HTR-8/SVneo (cell line): Measurements from ENCODE around the gene GPC5.
A peak's percentile ranks its signal among the peaks of the same experiment; 100 is the strongest.

Experiments used
- DNase-seq: peaks from one replicate; pipeline ENCODE4 v3.0.0; 2011; ENCODE audit warnings: low spot score, mixed read lengths; ENCODE audit not compliant: insufficient read length
- FAIRE-seq: peaks from 2 replicates; lab custom pipeline; 2011; peaks lifted over from hg19 to GRCh38; lab: Jason Lieb, UNC

Gene GPC5

DNA sequence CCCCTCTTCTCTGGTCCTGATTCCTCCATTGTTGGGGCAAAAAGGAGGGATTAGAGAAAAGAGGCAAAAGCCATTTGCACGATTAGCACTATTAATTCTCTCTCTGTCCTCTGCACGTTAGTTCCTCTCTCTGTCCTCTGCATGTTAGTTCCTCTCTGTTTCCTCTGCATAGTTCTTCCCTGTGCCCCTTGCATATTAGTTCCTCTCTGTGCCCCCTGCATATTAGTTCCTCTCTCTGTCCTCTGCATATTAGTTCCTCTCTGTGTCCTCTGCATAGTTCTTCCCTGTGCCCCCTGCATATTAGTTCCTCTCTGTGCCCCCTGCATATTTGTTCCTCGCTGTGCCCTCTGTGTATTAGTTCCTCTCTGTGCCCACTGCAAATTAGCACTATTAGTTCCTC lies 981.0 kb downstream of the GPC5 start:
- no peak for FAIRE-seq
- DNase-seq = no peak

DNA sequence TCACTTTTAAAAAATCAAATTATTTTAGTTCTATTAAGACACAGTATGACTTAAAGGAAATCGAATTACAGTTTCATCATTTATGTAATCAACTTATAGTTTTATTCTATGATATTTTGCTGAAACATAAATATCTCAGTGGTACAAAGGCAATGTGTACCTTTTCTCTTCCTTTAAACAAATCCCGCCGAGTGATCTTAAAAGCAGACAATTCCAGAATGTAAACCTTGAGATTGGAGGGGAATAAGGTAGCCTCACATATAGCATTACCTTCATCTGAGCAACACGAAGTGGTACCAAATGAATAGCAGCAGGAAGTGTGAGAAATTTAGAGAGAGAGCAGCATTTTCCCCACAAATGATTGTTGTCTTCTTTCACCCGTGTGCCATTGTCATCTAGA lies 986.0 kb downstream of the GPC5 start:
- no peak for FAIRE-seq

DNA sequence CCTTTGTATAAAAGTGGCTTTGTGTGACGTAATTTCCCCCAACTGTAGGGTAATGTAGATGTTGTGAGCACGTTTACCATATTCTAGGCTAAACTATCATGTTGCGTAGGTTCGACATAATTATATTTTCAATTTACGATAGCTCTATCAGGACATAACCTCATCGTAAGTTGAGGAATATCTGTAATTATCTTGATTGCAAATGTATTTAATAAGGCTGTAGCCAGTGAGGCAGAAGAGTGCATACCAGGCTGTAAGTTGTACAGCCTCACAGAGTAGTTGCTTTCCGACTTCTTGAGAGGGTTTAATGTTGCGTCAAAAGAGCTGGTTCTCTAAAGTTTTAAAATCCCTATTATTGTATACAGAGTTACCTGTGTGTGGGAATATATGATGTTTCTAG lies 988.8 kb downstream of the GPC5 start:
- no peak for FAIRE-seq
- DNase-seq = no peak

More for the DNA sequence above, 986.0 kb downstream of the GPC5 start:
- DNase-seq = no peak

DNA sequence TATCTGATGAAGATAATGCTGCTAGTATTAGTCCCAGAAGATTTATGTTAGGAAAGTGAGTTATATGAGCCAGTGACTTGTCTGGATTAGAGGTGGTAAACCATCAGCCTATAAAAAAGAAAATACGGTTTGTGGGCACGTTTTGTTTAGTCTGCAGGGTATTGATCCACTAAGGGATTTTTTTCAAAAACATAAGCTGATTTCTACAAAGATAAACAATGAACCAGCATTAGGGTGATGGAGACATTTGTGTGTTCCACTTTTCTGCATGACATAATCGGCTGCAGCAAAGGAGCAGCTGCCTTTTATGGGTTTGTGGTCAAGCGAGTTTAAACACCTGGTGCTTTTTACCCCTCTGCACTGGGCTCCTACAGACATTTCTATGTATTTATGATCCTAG lies 991.8 kb downstream of the GPC5 start:
- no peak for FAIRE-seq
- DNase-seq = peak; percentile 0

GRCh38 chr13:92403606-92404005 lies 1005.2 kb downstream of the GPC5 start:
- DNase-seq = no peak
- FAIRE-seq = no peak

GRCh38 chr13:92407858-92408257 lies 1009.4 kb downstream of the GPC5 start:
- DNase-seq = no peak
- no peak for FAIRE-seq

GRCh38 chr13:92412481-92412880 lies 1014.1 kb downstream of the GPC5 start:
- DNase-seq (no peak), FAIRE-seq (no peak)

DNA sequence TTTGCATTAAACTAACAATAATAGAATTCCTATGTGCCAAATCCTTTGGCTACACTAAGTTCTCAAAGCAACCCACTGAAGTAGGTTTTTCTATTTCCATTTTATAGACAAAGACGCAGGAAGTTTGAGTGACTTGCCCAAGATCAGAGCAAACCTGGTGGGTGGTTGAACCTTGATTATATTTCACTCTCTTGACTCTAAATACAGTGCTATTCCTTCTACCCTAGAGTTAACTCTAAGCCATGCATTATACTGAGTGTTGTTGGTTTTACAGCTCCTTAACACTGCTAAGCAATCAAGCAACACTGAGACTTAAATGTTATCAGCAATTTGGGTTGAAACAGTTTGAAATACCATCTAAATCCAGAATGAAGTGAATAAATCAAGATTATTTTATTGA lies 1014.6 kb downstream of the GPC5 start:
- FAIRE-seq (no peak), DNase-seq (no peak)

GRCh38 chr13:92413452-92413851 lies 1015.0 kb downstream of the GPC5 start:
- FAIRE-seq = no peak
- DNase-seq = no peak

DNA sequence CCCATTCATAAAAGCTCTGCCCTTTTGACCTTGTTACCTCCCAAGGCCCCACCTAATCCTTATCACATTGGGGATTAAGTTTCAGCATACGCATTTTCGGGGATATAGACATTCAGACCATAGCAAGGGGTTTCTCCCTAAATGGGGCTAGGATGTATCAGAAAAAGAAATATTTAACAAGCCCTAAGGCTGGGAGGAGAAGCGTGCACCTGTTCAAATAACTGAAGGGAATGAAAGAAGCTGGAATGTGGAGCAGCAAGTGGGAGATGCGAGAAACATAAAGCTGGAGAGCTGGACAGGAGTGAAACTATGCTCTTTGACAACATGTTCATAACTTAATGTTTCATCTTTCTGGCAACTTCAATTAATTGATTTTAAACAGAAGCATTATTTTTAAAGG lies 1016.4 kb downstream of the GPC5 start:
- no peak for FAIRE-seq
- DNase-seq = no peak

DNA sequence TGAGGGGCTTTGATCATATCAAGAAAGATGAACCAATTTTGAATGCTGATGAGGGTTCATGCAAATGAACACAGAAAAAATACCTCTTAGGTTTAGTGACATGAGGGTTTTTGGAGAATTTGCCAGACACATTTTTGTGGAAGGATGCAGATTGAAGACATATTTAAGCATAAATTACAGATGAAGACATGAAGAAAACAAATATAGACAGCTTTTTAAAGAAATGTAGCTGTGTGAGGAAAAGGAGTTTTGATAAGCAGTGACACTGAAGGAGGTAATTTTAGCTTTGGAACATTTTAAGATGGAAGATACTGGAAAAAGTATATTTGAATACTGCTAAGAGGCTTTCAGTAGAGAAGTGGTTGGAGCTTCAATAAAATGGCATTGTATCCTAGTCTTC lies 1017.4 kb downstream of the GPC5 start:
- FAIRE-seq = no peak
- no peak for DNase-seq

GRCh38 chr13:92418818-92419412 lies 1020.5 kb downstream of the GPC5 start:
- FAIRE-seq (no peak), DNase-seq (no peak)

DNA sequence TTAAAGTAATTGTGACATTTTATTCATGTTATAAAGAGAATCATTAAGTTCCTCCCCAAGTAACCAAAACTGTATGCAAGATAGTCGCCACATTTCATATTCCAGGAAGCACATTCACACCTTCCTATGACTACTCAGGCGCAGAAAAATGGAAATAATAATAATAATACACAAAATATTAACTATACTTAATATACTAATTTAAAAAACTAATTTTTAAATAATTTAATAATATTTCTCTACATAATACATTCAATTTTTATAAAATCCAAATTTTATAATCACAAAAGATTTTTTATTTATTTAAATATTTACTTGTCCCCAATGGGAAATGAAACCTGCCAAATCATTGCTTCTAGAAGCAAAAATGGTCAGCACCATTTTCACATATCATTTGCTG lies 1030.8 kb downstream of the GPC5 start:
- DNase-seq (no peak), FAIRE-seq (no peak)

GRCh38 chr13:92433386-92433785 lies 1035.0 kb downstream of the GPC5 start:
- no peak for FAIRE-seq

GRCh38 chr13:92433963-92434362 lies 1035.5 kb downstream of the GPC5 start:
- DNase-seq = no peak
- no peak for FAIRE-seq

More at GRCh38 chr13:92433386-92433785, 1035.0 kb downstream of the GPC5 start:
- DNase-seq = no peak

DNA sequence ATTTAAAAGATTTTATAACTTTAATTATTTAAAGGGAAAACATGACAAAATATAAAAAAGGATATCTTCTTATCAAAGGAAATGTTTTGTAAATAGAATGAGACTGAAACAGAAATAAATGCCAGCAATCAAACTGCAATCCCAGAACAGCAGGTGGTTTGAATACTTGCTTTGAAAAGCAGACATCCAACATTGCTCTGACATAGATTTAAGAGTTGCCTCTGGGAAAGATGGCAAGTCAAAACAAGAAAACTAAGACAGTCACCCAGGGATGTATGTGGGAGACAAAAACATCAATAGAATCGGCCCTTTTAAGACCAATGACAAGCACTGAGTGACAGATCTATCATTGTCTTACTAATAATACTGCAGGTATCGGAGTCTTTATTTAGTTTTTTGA lies 1038.5 kb downstream of the GPC5 start:
- FAIRE-seq = no peak
- no peak for DNase-seq

DNA sequence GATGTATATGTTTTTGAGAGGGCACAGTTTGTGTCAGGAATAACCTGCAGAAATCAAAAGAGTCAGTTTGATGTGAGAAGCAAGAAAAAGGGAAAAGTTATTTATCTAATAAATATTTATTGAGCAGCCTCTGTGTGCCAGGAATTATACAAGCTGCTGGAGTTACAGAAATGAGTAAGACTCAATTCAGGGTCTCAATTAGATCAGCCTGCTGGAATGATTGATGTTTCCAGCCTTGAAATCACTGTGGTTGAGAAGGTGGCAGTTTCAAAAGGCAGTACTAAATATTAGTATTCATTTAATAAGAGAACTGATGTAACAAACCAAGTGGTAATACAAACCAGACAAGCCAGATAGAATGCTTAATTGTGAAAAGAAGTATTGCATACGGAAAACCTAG lies 1045.8 kb downstream of the GPC5 start:
- no peak for DNase-seq
- no peak for FAIRE-seq

DNA sequence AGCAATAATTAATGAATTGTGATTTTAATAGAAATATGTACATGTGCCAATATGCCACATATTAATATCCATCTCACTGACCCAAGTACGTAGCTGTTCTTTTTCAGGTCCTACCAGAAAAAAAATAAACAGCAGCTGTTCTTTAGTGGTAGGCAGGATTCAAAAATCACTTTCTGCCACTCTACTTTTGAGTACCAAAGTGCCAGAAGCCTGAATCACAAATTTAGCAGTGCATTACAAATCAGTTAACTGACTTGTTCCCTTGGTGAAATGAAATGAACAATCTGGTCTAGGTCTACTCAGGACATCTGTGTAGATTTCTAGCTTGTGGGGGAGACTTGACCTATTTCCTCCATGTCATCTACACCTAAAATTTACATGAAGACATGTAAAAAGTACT lies 1052.6 kb downstream of the GPC5 start:
- DNase-seq (no peak), FAIRE-seq (no peak)

- FAIRE-seq (no peak), DNase-seq (no peak)
These were observed 1054.4 kb downstream of the GPC5 start for GRCh38 chr13:92452840-92453239.

GRCh38 chr13:92459306-92459705 lies 1060.9 kb downstream of the GPC5 start:
- FAIRE-seq (no peak), DNase-seq (no peak)

DNA sequence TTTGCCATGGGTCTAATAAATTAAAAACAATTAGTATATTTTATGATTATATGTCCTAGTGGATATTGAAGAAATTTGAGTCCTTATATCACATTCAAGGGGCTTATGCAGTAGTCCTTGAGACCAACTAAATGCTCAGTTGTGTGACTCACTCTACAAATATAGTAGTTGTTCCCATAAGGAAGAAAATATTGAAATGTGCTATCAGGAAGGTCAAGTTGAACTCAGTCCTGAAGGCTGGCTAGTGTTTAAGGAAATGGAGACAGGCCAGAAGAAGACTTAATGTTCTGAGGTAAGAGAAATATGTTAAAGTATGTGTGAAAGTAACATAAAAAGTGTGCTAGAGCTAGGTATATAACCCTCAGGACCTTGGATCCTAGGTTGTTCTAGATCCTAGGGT lies 1062.1 kb downstream of the GPC5 start:
- FAIRE-seq = no peak

GRCh38 chr13:92461402-92461801 lies 1063.0 kb downstream of the GPC5 start:
- no peak for DNase-seq
- FAIRE-seq = no peak

More for the DNA sequence above, 1062.1 kb downstream of the GPC5 start:
- no peak for DNase-seq

DNA sequence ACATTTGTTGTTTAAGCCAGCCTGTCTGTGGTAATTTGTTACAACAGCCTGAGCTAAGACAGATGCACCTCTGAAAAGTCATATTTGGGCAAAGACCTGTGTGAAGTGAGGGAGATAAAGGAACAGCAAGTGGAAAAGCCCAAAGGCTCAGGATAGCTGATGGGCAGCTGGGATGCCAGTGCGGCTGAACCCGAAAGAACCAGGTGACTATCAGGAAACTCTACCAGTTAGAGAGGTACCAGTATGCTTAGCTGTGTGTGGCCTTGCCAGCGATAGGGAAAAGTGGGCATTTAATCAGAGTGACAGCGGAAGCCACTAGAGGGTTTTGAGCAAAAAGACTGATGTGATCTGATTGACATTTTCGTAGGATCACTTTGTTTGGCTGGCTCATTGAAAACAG lies 1063.4 kb downstream of the GPC5 start:
- FAIRE-seq (no peak), DNase-seq (no peak)
